OCI-LY3 (cell line): Measurements from ENCODE around the gene BRAF.

Source experiments
- CTCF ChIP-seq: fragments of 200-600, 300-600 bp; sonication (generic); IDR thresholded peaks from 2 replicates; pipeline ENCODE4 v1.5.1; 2014; ENCODE audit warnings: antibody characterized with exemption, low read length, low read depth
- EZH2phosphoT487 ChIP-seq: fragments of 200-600 bp; shearing (Covaris generic); IDR thresholded peaks from 2 replicates; pipeline ENCODE4 v1.6.1; 2018; ENCODE audit warnings: antibody characterized with exemption, mixed run types, low read depth

- TF ChIP-seq CTCF (no peak), EZH2phosphoT487 (no peak)
These were observed 202.5 kb downstream of the BRAF start for GRCh38 chr7:140722254-140722653.
